ENCODE data around the gene KIAA1755.

Gene KIAA1755

DNA sequence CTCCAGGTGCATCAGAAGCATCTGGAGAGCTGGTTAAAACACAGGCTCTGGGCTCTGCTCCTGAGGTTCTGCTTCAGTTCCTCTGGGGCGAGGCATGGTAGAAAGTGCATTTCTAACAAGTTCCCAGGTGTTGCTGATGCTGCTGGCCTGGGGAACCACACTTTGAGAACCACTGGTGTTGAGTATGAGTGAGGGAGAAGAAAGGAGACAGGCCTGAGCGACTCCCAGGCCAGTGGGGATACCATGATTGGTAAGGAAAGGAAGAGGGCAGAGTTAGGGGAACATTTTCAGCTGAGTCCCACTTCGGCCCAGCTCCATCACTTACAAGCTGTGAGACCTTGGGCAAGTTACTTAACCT, 36.8 kb downstream of the KIAA1755 start:
- H3K4me3 ChIP-seq (ENCODE audit: low read length): no peak overlapping the region
- no peak overlapping the region for H3K56ac ChIP-seq (ENCODE audit: low read length)
- no peak overlapping the region for H4K8ac ChIP-seq (ENCODE audit: low read depth, low read length)
- no peaks in the 10 kb centered on the region for H3K27me3 ChIP-seq (ENCODE audit: insufficient read depth, low read length, poor library complexity)
- H2BK5ac ChIP-seq (ENCODE audit: low read length): no peak overlapping the region
- no peak overlapping the region for H3K23ac ChIP-seq (ENCODE audit: low read length)
- no peak overlapping the region for H3K4me2 ChIP-seq (ENCODE audit: low read length)
- H3K79me1 ChIP-seq (ENCODE audit: low read length): no peaks in the 10 kb centered on the region
- no peak overlapping the region for H2BK120ac ChIP-seq (ENCODE audit: low read depth, low read length)
- no peak for DNase-seq
- no peak overlapping the region for H3K4ac ChIP-seq (ENCODE audit: low read depth, low read length)
- H2BK15ac ChIP-seq (replicated peaks; ENCODE audit: low read depth): no peak overlapping the region
- WGBS (ENCODE audit: extremely low coverage, insufficient coverage, low lambda C conversion rate): no CpG with 5 or more reads among the region's 3 CpGs
- H4K5ac ChIP-seq (ENCODE audit: low read length): no peak overlapping the region
- no peak overlapping the region for H3K27ac ChIP-seq (ENCODE audit: low read depth, low read length)
- no peaks in the 10 kb centered on the region for H3K4me1 ChIP-seq (ENCODE audit: control insufficient read depth, low read depth, low read length)
- no peaks in the 10 kb centered on the region for H3K36me3 ChIP-seq (ENCODE audit: control insufficient read depth, insufficient read depth, low read length)
- no peak overlapping the region for H2AK5ac ChIP-seq (ENCODE audit: low read length)
- H3K79me2 ChIP-seq (ENCODE audit: control insufficient read depth, insufficient read depth, low read length): no peaks in the 10 kb centered on the region
- no peak overlapping the region for H3K9ac ChIP-seq (ENCODE audit: low read length)
- H3K18ac ChIP-seq (ENCODE audit: low read length): no peak overlapping the region

DNA sequence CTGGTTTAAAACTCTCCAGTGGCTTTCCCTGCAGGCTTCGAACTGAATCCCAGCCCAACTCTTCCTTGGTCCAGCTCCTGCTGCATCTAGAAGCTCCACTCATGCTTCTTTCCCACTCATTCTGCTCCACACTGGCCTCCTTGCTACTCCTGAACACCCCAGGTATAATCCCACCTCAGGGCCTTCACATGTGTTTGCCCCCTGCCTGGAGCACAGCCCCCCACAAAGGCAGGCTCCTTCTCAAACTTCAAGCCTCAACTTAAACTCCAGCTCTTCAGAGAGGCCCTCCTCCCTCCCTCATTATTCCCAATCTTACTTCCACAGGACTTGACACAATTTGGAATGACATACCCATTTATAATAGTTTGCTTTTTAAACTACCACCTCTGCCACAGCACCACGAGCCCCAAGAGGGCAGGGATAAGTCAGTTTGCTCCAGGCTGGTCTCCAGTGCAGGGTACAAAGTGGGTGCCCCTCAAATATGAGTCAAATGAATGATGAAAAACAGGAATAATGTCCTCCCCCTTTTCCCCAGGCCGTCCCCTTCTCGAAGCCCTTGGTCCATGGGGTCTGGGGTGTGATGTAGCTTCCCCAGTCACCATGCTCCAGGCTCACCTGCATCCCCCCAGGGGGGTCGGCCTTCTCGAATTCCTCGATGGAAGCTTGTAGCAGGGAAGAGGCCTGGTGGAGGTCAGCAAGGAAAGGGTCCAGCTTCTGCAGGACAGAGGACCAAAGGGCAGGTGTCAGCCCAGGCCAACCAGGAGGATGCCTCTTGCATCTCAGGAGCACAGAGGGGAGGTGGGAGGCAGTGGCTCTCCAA, 37.4 kb downstream of the KIAA1755 start:
- H3K9ac ChIP-seq (ENCODE audit: low read length): no peak overlapping the region
- no peak overlapping the region for H3K4me2 ChIP-seq (ENCODE audit: low read length)
- H3K27ac ChIP-seq (ENCODE audit: low read depth, low read length): no peak overlapping the region
- no peak overlapping the region for H2BK120ac ChIP-seq (ENCODE audit: low read depth, low read length)
- H3K27me3 ChIP-seq (ENCODE audit: insufficient read depth, low read length, poor library complexity): no peaks in the 10 kb centered on the region
- H3K4me1 ChIP-seq (ENCODE audit: control insufficient read depth, low read depth, low read length): no peaks in the 10 kb centered on the region
- H4K8ac ChIP-seq (ENCODE audit: low read depth, low read length): no peak overlapping the region
- H3K23ac ChIP-seq (ENCODE audit: low read length): no peak overlapping the region
- H3K79me2 ChIP-seq (ENCODE audit: control insufficient read depth, insufficient read depth, low read length): no peaks in the 10 kb centered on the region
- no peak overlapping the region for H3K4me3 ChIP-seq (ENCODE audit: low read length)
- H3K18ac ChIP-seq (ENCODE audit: low read length): no peak overlapping the region
- H4K5ac ChIP-seq (ENCODE audit: low read length): no peak overlapping the region
- no peak overlapping the region for H3K4ac ChIP-seq (ENCODE audit: low read depth, low read length)
- H3K36me3 ChIP-seq (ENCODE audit: control insufficient read depth, insufficient read depth, low read length): no peaks in the 10 kb centered on the region
- no peak overlapping the region for H2BK5ac ChIP-seq (ENCODE audit: low read length)
- H3K56ac ChIP-seq (ENCODE audit: low read length): no peak overlapping the region
- H2AK5ac ChIP-seq (ENCODE audit: low read length): no peak overlapping the region
- DNase-seq: no peak
- no peaks in the 10 kb centered on the region for H3K79me1 ChIP-seq (ENCODE audit: low read length)
- no CpG with 5 or more reads among the region's 7 CpGs for WGBS (ENCODE audit: extremely low coverage, insufficient coverage, low lambda C conversion rate)
- H2BK15ac ChIP-seq (replicated peaks; ENCODE audit: low read depth): no peak overlapping the region

- H2BK120ac ChIP-seq (ENCODE audit: low read depth, low read length): no peak overlapping the region
- H3K27me3 ChIP-seq (ENCODE audit: insufficient read depth, low read length, poor library complexity): no peaks in the 10 kb centered on the region
- no peak overlapping the region for H3K18ac ChIP-seq (ENCODE audit: low read length)
- H3K27ac ChIP-seq (ENCODE audit: low read depth, low read length): no peak overlapping the region
- no peaks in the 10 kb centered on the region for H3K4me1 ChIP-seq (ENCODE audit: control insufficient read depth, low read depth, low read length)
- H4K8ac ChIP-seq (ENCODE audit: low read depth, low read length): no peak overlapping the region
- H3K56ac ChIP-seq (ENCODE audit: low read length): no peak overlapping the region
- no peaks in the 10 kb centered on the region for H3K79me2 ChIP-seq (ENCODE audit: control insufficient read depth, insufficient read depth, low read length)
- H4K5ac ChIP-seq (ENCODE audit: low read length): no peak overlapping the region
- H2BK5ac ChIP-seq (ENCODE audit: low read length): no peak overlapping the region
- no peak overlapping the region for H3K9ac ChIP-seq (ENCODE audit: low read length)
- H3K4ac ChIP-seq (ENCODE audit: low read depth, low read length): no peak overlapping the region
- DNase-seq: peak; percentile 81
- H3K4me3 ChIP-seq (ENCODE audit: low read length): no peak overlapping the region
- no CpG with 5 or more reads among the region's 12 CpGs for WGBS (ENCODE audit: extremely low coverage, insufficient coverage, low lambda C conversion rate)
- no peak overlapping the region for H3K4me2 ChIP-seq (ENCODE audit: low read length)
- no peaks in the 10 kb centered on the region for H3K79me1 ChIP-seq (ENCODE audit: low read length)
- no peaks in the 10 kb centered on the region for H3K36me3 ChIP-seq (ENCODE audit: control insufficient read depth, insufficient read depth, low read length)
- H2BK15ac ChIP-seq (replicated peaks; ENCODE audit: low read depth): no peak overlapping the region
- no peak overlapping the region for H3K23ac ChIP-seq (ENCODE audit: low read length)
- no peak overlapping the region for H2AK5ac ChIP-seq (ENCODE audit: low read length)
Measured at GRCh38 chr20:38222231-38222922, 38.2 kb downstream of the KIAA1755 start.

GRCh38 chr20:38221119-38221589, 39.4 kb downstream of the KIAA1755 start:
- Histone ChIP-seq H3K27ac (ENCODE audit: low read depth, low read length) (no peak overlapping the region), H3K4ac (ENCODE audit: low read depth, low read length) (no peak overlapping the region), H3K4me2 (ENCODE audit: low read length) (no peak overlapping the region), H2BK5ac (ENCODE audit: low read length) (no peak overlapping the region), H3K4me3 (ENCODE audit: low read length) (no peak overlapping the region), H3K36me3 (ENCODE audit: control insufficient read depth, insufficient read depth, low read length) (no peaks in the 10 kb centered on the region), H3K56ac (ENCODE audit: low read length) (no peak overlapping the region), H3K9ac (ENCODE audit: low read length) (no peak overlapping the region), H4K8ac (ENCODE audit: low read depth, low read length) (no peak overlapping the region), H3K79me2 (ENCODE audit: control insufficient read depth, insufficient read depth, low read length) (no peaks in the 10 kb centered on the region), H4K5ac (ENCODE audit: low read length) (no peak overlapping the region), H3K27me3 (ENCODE audit: insufficient read depth, low read length, poor library complexity) (no peaks in the 10 kb centered on the region), H3K79me1 (ENCODE audit: low read length) (no peaks in the 10 kb centered on the region), H3K4me1 (ENCODE audit: control insufficient read depth, low read depth, low read length) (no peaks in the 10 kb centered on the region), H2BK15ac (replicated peaks; ENCODE audit: low read depth) (no peak overlapping the region), H3K18ac (ENCODE audit: low read length) (no peak overlapping the region), H2BK120ac (ENCODE audit: low read depth, low read length) (no peak overlapping the region), H3K23ac (ENCODE audit: low read length) (no peak overlapping the region), H2AK5ac (ENCODE audit: low read length) (no peak overlapping the region)
- no CpG with 5 or more reads among the region's 11 CpGs for WGBS (ENCODE audit: extremely low coverage, insufficient coverage, low lambda C conversion rate)
- DNase-seq: peak; percentile 86

DNA sequence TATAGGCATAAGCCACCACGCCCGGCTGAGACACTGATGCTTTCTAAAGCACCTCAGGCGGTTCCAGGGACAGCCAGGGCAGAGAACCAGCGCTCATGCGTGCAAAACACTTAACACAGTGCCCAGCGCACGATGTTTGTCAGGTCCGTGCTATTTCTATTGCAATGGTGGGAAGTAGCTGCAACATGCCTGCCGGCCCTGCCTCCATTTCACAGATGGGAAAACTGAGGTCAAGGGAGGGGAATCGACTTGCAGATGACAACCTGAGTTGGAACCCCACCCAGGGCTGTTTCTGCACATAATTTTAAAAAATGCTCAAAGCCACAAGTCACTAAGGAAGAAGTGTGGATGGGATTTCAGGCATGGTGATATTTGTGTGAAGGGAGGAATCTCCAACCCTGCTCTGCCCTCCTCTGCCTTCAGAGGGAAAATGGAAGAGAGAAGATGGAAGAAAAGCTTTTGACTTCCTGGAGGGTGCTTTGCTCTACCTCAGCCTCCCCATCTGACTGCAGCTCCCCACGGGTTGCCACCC, 39.9 kb downstream of the KIAA1755 start:
- H3K27me3 ChIP-seq (ENCODE audit: insufficient read depth, low read length, poor library complexity): no peaks in the 10 kb centered on the region

More for the DNA sequence above, 39.9 kb downstream of the KIAA1755 start:
- no CpG with 5 or more reads among the region's 11 CpGs for WGBS (ENCODE audit: extremely low coverage, insufficient coverage, low lambda C conversion rate)
- Histone ChIP-seq H2BK5ac (ENCODE audit: low read length) (no peak overlapping the region), H3K79me1 (ENCODE audit: low read length) (no peaks in the 10 kb centered on the region), H3K4me1 (ENCODE audit: control insufficient read depth, low read depth, low read length) (no peaks in the 10 kb centered on the region), H2AK5ac (ENCODE audit: low read length) (no peak overlapping the region), H3K4me3 (ENCODE audit: low read length) (no peak overlapping the region), H3K36me3 (ENCODE audit: control insufficient read depth, insufficient read depth, low read length) (no peaks in the 10 kb centered on the region), H3K4me2 (ENCODE audit: low read length) (no peak overlapping the region), H2BK15ac (replicated peaks; ENCODE audit: low read depth) (no peak overlapping the region), H3K27ac (ENCODE audit: low read depth, low read length) (no peak overlapping the region), H4K5ac (ENCODE audit: low read length) (no peak overlapping the region), H3K18ac (ENCODE audit: low read length) (no peak overlapping the region), H3K4ac (ENCODE audit: low read depth, low read length) (no peak overlapping the region), H3K9ac (ENCODE audit: low read length) (no peak overlapping the region), H3K56ac (ENCODE audit: low read length) (no peak overlapping the region), H3K23ac (ENCODE audit: low read length) (no peak overlapping the region), H4K8ac (ENCODE audit: low read depth, low read length) (no peak overlapping the region), H2BK120ac (ENCODE audit: low read depth, low read length) (no peak overlapping the region), H3K79me2 (ENCODE audit: control insufficient read depth, insufficient read depth, low read length) (no peaks in the 10 kb centered on the region)
- DNase-seq: no peak
